NCI-H748 treated with DMSO at 0.1 percent for 48 hours (cell line): ENCODE measurements around the gene DNAJC12.
"Not testable (repeated sequence)": the region's sequence is repeated elsewhere in the genome, so short reads cannot be mapped to it uniquely, and the experiment has no call there.

ENCODE experiments used
- DNase-seq: peaks from one replicate; lab custom pipeline; 2025; lab: John Stamatoyannopoulos, UW

DNAJC12 gene

DNA sequence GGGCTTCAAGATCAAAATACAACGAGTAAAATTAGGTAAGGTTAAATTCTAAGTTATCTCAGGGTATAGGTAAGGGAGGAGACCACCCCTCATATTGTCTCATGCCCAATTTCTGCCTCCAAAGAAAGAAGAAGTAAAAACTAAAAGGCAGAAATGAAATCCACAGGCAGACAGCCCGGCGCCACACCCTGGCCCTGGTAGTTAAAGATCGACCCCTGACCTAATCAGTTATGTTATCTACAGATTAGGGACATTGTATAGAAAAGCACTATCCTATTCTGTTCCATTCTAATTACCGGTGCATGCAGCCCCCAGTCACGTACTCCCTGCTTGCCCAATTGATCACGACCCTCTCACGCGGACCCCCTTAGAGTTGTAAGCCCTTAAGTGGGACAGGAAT is 75.4 kb downstream of the DNAJC12 start:
- not testable (repeated sequence) for DNase-seq

DNA sequence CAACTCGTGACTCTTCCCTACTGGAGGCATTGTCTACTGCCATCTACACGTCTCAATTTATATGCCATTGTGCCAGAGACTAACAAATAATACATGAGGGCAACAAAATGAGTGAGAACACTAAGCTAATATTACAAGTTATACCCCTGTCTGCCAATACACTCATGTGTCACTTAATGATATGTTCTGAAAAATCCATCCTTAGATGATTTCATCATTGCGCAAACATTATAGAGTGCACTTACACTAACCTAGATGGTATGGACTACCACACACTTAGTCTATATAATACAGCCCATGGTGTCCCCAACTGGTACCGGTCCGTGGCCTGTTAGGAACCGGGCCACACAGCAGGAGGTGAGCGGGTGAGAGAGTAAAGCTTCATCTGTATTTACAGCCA is 77.7 kb downstream of the DNAJC12 start:
- DNase-seq = no peak
